ENCODE results near the gene PPP2R3B.
"Not testable (repeated sequence)": the region's sequence is repeated elsewhere in the genome, so short reads cannot be mapped to it uniquely, and the experiment has no call there.

PPP2R3B gene

GRCh38 chrX:337331-337831 is 49.3 kb downstream of the PPP2R3B start:
- DNase-seq (ENCODE audit: low read depth) = no peak

DNA sequence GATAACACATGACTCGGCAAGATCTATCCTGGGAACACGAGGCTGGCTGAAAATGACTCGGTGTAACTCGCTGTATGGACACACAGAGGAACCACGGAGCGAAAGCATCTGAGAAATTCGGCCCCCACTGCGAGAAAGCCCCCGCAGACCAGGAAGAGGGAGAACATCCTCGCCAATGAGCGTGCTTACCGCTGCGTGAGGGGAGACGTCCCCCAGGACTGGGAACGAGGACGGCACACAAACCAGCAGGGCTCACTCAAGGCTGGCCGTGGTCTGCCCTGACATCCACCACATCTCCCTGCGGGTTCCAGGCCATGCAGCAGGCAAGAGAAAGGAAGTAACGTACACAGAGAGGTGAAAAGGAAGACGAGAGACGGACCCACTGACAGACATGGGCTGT is 50.5 kb downstream of the PPP2R3B start:
- no peak for DNase-seq (ENCODE audit: low read depth)

DNA sequence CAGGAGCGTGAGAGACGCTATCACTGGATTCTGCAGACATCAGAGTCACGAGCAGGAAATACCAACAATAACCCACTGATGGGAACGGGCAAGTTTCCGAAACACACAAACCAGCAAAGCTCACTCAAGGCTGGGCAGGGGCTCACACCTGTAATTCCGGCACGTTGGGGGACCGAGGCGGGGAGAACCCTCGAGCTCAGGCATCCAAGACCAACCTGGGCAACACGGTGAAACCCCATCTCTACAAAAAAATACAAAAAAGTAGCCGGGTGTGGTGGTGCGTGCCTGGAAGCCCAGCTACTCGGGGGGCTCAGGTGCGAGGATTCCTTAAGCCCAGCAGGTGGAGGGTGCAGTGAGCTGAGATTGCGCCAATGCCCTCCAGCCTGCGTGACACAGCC is 51.0 kb downstream of the PPP2R3B start:
- DNase-seq (ENCODE audit: low read depth) = no peak

GRCh38 chrX:334971-335757 is 51.5 kb downstream of the PPP2R3B start:
- no peak for DNase-seq (ENCODE audit: low read depth)

DNA sequence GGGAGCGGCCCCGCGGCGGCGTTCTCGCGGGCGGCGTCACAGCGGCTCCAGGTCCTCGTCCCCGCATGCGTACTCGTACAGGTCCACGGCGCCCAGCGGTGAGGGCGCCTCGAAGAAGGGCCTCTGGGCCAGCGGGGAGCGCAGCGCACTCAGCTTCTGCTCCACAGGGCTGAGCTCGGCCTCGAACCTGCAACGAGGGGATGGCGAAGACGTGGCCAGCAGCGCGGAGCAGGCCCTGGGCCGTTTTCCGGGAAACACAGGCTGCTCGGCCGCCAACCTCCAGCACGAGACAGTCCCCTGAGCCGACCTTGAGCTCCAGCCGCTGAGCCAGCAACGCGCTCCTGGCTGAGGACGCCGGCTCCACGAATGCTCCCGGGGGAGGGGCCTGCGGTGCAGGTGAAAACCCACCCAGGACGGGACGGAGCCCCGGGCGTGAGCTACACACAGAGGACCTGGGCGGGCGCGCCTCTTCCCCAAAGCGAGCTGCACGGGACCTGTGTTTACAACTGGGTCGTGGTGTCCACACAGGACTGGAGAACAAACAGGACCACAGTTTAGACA is 52.3 kb downstream of the PPP2R3B start:
- DNase-seq (ENCODE audit: low read depth) = no peak

DNA sequence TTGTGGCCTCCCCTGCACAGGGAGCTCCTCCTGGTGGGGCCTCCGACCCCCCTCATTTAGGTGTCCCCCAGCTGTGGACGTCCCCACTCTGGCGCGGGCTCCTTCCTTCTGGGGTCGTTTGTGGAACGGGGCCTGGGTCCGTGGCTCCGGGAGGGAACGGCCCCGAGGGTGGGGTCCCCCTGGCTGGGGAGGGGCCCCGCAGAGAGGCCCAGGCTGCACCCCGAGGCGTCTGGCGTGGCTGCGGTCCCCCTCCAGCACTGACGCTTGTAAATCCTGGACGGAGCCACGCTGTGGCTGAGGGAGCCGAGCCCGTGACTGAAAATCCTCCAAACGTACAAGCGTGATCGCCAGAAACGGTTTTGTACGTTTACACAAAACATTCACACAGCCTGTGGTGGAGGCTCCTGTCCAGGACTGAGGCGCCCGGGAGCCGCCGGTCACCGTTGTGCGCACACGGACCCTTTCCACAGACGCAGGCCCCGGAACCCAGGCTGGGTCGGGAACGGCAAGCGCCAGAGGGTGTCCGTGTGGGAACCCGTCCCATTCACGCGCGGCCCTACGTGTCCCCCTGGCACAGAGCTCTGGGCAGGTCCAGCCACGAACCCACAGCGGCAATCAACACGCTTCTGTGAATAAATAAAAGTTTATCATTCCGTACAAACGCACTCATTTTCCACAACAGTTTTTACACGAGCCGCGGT is 52.9 kb downstream of the PPP2R3B start:
- DNase-seq (ENCODE audit: low read depth) = no peak

DNA sequence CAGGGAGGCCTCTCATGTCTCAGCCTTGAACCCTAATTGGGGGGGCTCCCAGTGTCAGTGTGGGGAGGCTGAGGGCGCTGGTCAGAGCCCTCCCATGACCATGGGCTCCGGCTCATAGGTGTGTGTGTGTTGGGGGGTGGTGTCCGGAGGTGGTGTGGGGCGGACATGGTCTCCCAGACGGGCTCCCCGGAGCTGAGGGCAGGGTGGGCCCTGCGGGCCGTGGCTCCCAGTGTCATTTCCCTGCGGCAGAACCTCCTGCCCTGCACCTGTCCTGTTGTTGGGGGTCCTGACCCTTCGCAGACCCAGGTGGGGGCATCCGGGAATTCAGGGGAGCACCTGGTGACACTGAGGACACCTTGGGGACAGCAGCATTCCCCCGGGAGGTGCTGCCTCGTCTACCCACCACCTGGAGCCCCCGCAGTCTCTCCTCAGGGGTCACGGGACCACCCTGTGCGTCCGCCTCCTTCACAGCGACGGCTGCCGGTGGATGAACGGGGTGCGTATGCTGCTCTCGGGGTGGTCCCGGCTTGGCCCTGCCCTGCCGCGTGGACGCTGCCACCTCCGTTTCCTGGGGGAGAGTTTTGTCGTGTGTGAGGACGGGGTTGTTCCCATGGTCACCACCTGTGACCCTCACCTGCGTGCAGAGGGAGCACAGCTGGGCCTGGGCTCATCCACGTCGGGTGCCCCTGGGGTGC is 53.6 kb downstream of the PPP2R3B start:
- DNase-seq (ENCODE audit: low read depth) = no peak

- DNase-seq (ENCODE audit: low read depth) = no peak
Measured at GRCh38 chrX:332496-332860, 54.2 kb downstream of the PPP2R3B start.

GRCh38 chrX:331825-332495 is 54.7 kb downstream of the PPP2R3B start:
- DNase-seq (ENCODE audit: low read depth) = no peak

DNA sequence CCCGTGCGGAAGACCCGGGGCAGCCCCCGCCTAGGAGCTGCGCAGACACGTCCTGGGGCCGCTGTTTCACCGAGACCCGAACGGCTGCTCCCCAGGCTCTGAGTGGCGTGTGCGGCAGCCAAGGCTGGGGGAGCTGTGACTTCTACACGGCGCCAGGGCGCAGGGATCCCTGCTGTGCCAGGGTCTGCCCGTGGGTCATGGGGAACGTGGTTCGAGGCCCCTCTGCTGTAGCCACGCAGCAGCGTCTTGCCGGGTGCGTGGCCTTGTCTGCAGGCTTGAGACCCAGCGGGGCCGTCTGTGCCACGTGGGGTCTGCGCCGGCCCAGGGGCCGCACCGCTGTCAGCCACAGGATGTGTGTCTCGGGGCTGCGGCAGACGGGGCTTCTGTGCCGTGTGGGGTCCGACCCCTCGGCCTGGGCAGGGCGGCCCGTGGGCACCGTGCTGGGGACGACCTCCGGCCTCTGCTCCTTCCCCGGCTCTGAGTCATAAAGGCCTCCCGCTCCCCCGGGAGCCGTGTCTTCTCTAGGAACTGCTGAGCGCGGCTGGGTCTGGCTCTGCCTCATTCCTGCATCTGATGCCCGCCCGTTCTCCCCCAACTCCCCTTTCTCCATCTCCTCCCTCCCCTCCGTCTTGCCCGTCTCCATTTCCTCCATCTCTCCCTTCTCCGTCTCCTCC is 55.4 kb downstream of the PPP2R3B start:
- DNase-seq (ENCODE audit: low read depth) = peak; percentile 39

- no peak for DNase-seq (ENCODE audit: low read depth)
Measured at GRCh38 chrX:330726-331150, 56.0 kb downstream of the PPP2R3B start.

DNA sequence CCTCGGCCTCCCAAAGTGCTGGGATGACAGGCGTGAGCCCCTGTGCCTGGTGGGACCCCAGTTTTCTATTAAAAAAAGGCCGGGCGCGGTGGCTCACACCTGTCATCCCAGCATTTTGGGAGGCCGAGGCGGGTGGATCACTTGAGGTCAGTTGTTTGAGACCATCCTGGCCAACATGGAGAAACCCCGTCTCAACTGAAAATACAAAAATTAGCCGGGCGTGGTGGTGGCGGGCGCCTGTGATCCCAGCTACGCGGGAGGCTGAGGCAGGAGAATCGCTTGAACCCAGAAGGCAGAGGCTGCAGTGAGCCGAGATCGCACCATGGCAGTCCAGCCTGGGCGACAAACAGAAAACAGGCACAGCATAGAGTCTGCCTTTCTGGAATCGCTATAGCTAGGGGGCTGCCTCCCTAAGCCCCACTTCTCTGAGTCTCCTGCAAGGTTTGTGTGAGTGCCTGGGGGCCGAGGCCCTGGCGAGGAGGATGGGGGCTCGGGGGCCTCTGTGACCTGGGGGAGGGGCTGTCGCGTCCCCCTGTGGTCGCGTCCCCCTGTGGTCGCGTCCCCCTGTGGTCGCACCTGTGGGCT is 56.5 kb downstream of the PPP2R3B start:
- not testable (repeated sequence) for DNase-seq (ENCODE audit: low read depth)

- DNase-seq (ENCODE audit: low read depth) = no peak
Measured at GRCh38 chrX:329291-329910, 57.3 kb downstream of the PPP2R3B start.

GRCh38 chrX:327660-328126 is 59.0 kb downstream of the PPP2R3B start:
- no peak for DNase-seq (ENCODE audit: low read depth)

DNA sequence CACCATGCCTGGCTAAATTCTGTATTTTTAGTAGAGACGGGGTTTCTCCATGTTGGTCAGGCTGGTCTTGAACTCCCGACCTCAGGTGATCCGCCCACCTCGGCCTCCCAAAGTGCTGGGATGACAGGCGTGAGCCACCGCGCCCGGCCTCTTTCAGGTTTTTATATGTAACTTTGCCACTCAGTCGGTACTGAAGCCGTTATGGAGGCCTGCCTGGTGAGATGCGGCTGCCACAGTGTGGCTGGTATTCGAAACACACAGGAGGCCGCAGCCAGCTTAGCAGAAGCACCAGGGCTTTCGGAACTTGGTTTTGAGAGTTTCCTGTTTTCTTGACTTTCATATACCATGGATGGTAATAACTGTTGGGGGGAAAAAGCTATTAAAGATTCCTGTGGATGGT is 62.0 kb downstream of the PPP2R3B start:
- DNase-seq (ENCODE audit: low read depth) = not testable (repeated sequence)

GRCh38 chrX:323721-324628 is 62.7 kb downstream of the PPP2R3B start:
- peak; percentile 71 for DNase-seq (ENCODE audit: low read depth)

GRCh38 chrX:320126-320783 is 66.5 kb downstream of the PPP2R3B start:
- DNase-seq (ENCODE audit: low read depth) = peak; percentile 21

DNA sequence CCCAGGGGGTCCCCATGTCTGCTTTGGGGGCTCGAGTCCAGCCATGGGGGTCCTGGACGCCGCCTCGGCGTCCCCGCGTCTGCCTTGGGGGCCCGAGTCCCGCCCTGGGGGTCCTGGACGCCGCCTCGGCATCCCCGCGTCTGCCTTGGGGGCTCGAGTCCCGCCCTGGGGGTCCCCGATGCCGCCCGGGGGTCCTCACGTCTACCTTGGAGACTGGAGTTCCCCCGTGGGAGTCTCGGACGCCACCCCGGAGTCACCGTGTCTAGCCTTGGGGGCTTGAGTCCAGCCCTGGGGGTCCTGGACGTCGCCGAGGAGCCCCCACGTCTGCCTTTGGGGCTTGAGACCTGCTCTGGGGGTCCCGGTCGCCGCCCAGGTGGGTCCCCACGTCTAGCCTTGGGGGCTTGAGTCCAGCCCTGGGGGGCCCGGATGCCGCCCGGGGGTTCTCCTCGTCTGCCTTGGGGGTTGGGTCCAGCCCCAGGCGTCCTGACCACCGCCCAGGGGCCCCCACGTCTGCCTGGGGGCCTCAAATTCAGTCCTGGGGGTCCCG is 67.1 kb downstream of the PPP2R3B start:
- no peak for DNase-seq (ENCODE audit: low read depth)

Data from iris pigment epithelial cell (primary cell).